GM18517 (cell line): ENCODE data around the gene PKP3.
"Not testable (repeated sequence)": the region's sequence is repeated elsewhere in the genome, so short reads cannot be mapped to it uniquely, and the experiment has no call there.

ENCODE experiments used
- ATAC-seq: cut with Tn5 transposase; IDR thresholded peaks from one replicate; pipeline ENCODE4 v1.9.1; 2021; ENCODE audit warnings: mild to moderate bottlenecking, moderate library complexity; ENCODE audit not compliant: unreplicated experiment

Gene PKP3

DNA sequence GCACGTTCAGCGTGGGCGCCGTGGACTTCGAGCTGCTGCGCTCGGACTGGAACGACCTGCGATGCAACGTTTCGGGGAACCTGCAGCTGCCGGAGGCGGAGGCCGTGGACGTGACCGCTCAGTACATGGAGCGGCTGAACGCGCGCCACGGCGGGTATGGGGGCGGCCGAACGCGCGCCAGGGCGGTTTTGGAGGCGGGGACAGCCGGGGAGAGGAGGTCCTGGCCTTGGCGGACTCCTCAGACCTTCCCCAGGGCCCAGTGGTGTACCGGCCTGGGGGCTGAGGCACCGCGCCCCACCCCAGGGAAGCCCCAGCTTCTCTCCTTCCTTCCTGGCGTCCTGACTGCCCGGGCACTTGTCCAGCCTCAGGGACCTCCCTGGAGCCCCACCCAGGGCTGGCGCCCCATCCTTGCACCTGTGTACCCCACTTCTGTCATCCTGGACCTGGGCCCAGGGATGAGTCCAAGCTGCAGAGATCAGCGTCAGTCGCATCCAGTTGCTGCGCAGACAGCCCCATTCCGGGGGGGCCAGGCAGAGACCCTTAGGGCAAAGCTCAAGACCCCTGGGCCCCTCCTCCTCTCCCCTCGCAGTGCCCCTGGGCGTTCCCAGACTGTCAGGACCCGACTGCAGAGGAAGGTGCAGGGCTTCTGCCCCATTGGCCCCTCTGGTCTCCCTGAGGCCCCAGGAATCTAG, 16.7 kb upstream of the PKP3 start:
- ATAC-seq, result no peak

DNA sequence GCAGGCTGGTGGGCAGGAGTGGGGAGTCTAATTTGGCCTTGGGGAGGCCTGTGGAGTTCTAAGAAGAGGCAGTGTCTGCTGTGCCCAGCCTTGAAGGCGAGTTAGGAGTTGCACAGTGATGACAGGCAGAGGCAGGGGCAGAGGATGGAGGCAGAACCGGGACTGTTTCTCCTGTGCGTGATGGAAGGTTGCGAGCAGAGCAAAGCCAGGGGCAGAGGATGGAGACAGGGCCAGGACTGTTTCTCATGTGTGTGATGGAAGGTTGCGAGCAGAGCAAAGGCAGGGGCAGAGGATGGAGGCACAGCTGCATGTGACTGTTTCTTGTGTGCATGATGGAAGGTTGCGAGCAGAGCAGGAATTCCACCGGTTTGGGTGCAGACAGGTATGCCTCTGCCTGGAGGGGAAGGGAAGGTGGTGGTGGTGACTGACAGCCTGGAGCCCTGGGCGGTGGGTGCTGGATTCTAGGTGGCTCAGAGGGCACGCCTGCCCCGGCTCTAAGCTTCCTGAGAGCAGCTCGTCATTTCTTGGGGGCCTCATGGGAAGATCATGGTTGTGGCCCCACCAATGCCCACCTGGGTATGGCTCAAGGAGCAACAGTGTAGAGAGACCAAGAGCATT, 16.0 kb upstream of the PKP3 start:
- ATAC-seq, result no peak

DNA sequence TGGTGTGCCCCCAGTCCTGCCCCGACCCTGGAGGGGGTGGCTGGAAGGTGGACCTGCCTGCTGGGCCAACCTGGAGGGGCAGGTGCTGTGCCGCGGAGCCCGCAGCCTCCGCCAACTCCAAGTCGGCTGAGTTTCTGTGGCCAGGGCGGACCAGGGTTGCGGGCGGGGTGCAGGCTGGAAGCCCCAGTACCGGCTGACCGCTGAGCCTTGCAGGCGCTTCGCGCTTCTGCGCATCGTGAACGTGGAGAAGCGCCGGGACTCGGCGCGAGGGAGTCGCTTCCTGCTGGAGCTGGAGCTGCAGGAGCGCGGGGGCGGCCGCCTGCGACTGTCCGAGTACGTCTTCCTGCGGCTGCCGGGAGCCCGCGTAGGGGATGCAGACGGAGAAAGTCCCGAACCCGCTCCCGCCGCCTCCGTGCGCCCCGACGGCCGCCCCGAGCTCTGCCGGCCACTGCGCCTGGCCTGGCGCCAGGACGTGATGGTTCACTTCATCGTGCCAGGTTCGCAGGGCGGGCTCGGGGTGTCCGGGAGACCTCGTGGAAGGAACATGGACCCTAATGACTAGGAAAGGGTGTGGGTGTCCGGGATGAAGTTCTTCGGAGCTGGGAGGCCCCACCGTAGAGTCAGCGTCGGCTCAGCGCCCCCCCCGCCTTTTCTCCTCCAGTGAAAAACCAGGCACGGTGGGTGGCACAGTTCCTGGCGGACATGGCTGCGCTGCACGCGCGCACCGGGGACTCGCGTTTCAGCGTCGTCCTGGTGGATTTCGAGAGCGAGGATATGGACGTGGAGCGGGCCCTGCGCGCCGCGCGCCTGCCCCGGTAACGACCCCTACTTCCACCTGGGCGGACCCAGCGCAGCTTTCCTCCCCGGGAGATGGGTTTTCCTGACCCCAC, 14.6 kb upstream of the PKP3 start:
- ATAC-seq, result no peak

DNA sequence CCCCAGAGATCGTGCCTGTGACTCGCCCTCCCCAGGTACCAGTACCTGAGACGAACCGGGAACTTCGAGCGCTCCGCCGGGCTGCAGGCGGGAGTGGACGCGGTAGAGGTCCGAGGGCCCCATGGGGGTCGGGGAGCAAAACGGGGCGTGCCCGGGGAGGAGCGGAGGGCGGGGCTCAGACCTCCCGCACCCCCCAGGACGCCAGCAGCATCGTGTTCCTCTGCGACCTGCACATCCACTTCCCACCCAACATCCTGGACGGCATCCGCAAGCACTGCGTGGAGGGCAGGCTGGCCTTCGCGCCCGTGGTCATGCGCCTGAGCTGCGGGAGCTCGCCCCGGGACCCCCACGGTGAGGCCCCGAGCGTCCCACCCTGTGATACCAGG, 13.9 kb upstream of the PKP3 start:
- no peak for ATAC-seq

GRCh38 chr11:380491-380890, 13.5 kb upstream of the PKP3 start:
- no peak for ATAC-seq

- ATAC-seq, result no peak
Measured at GRCh38 chr11:380996-381395, 13.0 kb upstream of the PKP3 start.

GRCh38 chr11:381501-382072, 12.4 kb upstream of the PKP3 start:
- no peak for ATAC-seq

GRCh38 chr11:382081-382629, 11.9 kb upstream of the PKP3 start:
- no peak for ATAC-seq

DNA sequence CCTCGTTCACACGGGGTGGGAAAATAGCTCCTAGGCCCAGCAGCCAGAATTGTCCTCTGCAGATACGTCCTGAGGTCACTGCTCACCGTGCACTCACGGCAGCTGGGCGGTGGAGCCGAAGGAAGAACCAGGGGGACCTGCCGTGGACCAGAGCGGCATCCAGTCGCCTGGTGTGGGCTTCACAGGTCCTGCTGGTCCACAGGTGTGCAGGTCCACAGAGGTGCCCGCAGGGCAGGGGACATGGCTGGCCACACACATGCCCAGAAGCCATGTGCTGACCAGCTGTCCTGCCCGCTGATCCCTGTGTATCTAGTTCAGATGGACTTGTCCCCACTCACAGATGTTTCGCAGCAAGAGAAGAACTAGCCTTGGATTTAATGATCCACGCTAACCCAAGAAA, 10.6 kb upstream of the PKP3 start:
- no peak for ATAC-seq

DNA sequence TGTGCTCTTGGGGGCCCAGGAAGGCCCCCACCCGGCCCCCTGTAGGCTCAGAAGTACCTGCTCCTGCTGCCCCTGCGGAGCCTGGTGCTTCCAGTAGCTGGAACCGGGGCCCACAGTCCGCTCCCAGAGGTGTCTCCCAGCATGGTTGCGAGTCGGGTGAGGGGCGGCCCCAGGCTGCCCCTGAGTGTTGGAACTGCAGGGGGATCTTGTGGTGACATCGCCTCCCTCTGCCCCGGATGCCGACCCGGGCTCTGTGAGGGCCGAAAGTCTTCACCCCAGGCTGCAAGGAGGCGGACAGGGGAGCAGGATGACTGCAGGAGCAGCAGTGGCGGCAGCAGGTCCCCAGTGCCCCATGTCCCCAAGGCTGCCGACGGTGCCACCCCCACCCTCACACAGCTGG, 9.5 kb upstream of the PKP3 start:
- no peak for ATAC-seq

DNA sequence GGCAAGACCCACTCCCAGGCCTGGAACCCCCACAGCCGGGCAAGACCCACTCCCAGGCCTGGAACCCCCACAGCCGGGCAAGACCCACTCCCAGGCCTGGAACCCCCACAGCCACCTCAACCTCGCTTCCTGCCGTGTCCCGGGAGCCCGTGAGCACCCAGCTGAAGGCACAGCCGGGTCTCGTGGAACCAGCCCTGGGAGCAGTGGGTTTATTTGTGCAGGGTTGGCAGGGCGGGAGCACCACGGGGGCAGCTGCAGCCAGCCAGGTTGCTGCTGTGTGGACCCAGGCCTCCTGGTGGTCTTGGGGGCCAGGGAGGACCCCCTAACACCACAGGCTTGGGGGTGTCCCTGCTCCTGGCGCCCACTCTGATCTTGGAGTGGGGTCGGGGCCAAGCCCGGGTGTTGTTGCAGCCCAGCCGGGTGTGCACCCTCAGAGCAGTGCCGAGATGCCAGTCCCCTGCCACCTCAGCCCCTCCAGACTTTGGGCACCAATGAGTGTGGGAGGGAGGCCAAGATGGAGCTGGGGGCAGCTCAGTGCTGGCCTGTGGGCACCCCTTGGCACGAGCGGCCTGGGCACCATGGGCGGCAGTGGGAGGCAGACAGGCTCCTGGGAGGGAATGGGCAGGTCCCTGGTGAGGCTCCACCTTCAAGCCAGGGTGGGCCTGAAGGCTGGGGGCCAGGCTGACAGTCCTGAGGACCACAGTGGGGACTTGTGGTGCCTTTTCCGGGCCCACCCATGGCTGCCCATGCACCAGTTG, 8.2 kb upstream of the PKP3 start:
- no peak for ATAC-seq

DNA sequence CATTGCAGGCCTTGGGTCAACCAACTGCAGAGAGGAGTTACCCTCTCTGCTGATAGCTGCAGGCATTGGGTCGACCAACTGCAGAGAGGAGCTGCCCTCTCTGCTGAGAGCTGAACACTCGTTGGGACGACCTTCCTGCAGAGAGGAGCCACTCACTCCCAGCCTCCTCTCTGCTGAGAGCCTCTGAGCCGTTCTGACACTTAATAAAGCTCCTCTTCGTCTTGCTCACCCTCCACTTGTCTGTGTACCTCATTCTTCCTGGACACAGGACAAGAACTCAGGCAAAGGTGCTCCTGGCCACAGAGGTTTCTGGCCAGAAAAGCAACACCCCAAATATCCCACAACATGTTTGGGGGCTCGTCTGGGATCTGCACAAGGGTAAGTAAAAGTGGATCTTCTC, 7.5 kb upstream of the PKP3 start:
- ATAC-seq, result no peak

GRCh38 chr11:387193-387793, 6.7 kb upstream of the PKP3 start:
- no peak for ATAC-seq

GRCh38 chr11:389369-389768, 4.6 kb upstream of the PKP3 start:
- not testable (repeated sequence) for ATAC-seq

DNA sequence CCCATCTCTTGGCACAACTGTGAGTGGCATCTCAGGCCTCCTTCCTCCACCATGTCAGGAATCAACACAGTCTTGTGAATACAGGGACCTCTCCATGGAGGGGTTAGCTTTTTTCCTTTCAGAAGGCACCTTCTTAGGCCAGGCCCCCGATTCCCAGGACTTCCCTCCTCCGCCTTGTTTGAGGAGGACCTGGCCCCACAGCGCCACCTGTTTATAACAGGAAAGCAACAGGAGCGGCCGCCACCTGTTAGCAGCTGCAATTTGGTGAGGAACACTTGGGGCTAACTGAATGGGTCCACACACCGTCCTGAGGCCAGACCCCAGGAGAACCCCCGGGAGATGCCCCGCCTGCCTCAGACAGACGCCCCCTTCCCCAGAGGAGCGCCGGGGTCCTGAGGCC, 3.8 kb upstream of the PKP3 start:
- ATAC-seq, result no peak

DNA sequence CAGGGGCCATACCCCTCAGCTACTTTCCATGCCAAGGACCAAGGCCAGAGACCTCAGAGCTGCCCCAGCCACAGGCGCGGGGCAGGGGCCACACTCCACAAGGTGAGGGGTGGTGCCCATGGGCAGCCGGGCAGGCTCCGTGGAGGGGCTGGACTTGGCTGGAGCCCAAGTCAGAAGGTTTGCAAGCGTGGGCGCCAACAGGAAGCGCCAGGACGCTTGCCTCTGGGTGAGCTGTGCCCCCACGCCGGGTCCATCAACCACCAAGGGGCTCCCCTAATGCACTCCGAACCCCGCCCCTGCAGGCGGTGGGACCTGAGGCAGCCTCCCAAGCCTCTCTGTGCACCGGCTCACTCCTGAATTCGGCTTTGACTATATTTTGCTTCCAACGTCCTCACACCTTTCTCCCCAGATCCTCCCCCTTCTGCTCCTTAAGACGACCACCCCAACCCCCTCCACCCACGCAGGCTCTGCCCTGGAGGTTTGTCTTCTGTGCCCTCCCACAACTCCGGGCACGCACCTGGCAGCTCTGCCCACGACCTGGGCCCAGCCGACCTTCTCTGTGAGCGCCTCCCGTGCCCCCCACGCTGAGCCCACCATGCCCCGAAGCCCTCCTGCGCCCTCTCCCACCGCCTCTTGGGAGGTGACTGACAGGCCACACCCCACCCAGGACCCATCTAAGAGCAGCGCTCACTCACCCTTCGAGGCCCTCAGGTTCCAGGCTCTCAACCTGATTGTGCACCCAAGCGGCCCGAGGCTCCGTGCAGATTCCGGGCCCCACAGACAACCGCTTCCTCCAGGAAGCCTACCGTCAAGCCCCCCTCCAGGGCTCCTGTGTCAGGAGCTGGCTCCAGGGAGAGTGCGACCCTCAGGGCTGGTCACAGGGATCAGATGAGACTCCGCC, 2.6 kb upstream of the PKP3 start:
- ATAC-seq, result no peak

DNA sequence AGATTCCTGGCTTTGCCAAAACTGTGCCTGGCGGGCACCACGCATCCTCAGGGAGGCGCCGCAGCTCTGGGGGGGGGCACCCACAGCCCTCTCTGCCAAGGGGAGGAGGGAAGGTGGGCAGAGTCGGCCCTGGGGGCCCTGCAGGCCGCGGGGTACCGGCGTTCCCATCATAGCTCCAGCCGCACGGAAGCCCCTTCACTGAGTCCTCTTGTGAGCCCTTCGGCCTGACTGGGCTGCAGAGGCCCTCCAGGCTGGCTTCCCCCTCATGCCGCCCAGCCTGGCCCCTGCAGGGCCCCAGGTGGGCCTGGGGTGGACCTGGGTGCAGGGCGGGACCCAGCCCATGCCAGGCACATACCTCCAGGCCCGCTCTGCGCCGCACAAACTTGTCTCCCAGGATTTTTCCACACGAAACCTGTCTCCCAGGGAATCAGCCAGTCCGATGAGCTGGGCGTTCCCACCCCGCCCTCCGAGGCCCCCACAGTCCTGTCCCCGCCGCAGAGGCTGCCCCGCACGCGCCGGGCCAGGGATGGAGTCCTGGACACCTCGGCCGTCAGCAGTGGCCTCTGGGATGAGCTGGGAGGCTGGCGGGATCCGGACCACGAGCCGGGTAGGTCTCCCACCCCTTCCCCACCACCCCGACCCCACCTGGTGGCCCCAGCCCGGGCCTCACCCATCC, 1.8 kb upstream of the PKP3 start:
- no peak for ATAC-seq

DNA sequence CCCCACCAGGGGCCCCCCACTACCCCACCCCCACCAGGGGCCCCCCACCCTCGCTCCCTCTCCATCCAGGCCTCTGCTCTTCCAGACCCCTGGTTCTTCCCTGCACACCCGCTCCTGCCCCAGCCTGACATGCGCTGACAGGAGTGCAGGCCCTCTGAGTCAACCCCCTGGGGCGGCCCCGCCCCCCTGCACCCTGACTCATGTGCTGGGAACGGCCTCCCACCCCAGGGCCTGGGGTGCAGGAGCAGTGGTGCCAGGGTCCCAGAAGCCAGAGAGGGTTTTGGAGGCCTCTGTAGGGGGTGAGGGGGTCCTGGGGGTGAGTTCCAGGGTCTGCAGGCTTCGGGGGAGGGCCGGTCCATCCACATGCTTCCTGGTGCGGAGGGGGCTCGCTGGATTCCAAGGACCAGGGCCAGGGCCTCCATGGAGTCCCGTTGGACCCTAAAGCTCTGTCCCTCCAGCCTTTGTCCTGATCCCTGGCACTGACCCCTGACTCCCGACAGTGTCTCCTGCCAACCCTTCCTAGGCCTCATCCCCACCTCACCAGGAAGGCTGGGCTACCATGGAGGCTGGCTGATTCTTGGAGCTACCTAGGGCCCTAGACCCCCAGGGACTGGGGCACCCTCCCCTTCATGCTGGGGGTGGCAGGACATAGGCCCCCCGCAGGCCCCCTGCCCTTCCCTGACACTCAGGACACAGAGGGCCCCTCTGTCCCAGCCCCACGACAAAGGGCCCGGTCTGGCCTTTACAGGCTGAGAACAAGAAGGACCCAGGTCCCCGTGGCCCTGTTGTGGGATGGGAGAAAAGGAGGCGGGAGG, 583 bp upstream of the PKP3 start:
- no peak for ATAC-seq
